NCI-H82 (cell line): ENCODE measurements around the gene STRBP.
A peak's percentile ranks its signal among the peaks of the same experiment; 100 is the strongest.
"Not testable (repeated sequence)": the region's sequence is repeated elsewhere in the genome, so short reads cannot be mapped to it uniquely, and the experiment has no call there.

ENCODE experiments used
- DNase-seq: peaks from one replicate; lab custom pipeline; 2025; lab: John Stamatoyannopoulos, UW

The STRBP gene

GRCh38 chr9:123249162-123249561, 19.2 kb downstream of the STRBP start:
- not testable (repeated sequence) for DNase-seq

DNA sequence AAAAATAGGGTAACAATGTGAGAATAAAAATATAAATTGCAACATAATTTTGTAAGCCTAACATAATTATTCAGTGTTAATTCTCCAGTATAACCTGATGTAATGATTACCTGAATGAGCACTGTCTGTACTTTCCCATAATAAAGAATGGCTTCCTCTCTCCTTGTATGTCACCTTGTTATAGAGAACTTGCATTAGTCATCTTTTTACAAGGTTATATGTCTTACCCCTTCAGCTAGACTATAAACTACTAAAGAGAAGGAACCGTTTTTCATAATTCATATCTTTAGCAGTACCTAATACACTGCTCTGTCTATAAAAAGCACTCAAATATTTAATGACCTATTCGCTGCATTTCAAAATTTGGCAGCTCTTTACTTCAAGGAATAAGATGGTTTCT, 19.8 kb downstream of the STRBP start:
- DNase-seq, result no peak

- DNase-seq, result no peak
Observed at GRCh38 chr9:123246534-123246933, 21.9 kb downstream of the STRBP start.

GRCh38 chr9:123239726-123240125, 28.7 kb downstream of the STRBP start:
- DNase-seq, result no peak

GRCh38 chr9:123238365-123238764, 30.0 kb downstream of the STRBP start:
- DNase-seq, result no peak

DNA sequence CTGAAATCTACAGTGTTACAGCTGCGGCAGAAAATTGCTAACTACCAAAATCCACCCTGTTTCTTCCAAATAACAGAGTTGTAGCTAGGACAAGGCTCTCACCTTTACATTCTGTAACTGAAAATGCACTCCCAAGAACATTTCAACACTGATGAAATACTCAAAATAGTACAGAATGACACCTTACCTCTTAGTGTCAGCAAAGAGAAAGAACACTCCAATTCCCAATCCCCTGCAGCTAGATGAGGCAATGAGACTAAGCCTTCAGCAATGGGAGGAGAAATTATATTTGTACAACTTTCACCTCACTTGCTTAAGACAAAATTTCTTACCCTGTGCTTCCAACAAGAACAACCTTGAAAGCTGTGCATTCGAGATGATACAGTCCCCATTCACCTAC, 31.2 kb downstream of the STRBP start:
- no peak for DNase-seq

DNA sequence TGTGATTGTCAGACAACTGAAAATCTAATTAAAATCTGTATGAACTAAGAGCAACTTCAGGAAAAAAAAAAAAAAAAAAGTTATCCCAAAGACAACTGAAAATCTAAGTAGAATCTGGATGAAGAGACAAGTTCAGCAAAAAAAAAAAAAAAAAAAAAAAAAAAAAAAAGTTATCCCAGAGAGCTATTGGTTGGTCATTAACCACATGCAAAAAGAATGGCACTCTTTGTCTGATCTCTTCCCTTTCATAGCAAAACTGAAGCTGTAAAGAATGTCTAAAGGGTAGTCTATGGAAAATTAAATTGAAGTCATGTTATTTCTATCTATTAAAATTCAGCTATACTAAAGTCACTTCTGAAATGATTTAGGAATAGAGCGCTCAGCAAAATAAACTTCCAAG, 32.9 kb downstream of the STRBP start:
- no peak for DNase-seq

GRCh38 chr9:123234853-123235252, 33.5 kb downstream of the STRBP start:
- DNase-seq, result no peak

- no peak for DNase-seq
Observed at GRCh38 chr9:123232332-123232731, 36.1 kb downstream of the STRBP start.

DNA sequence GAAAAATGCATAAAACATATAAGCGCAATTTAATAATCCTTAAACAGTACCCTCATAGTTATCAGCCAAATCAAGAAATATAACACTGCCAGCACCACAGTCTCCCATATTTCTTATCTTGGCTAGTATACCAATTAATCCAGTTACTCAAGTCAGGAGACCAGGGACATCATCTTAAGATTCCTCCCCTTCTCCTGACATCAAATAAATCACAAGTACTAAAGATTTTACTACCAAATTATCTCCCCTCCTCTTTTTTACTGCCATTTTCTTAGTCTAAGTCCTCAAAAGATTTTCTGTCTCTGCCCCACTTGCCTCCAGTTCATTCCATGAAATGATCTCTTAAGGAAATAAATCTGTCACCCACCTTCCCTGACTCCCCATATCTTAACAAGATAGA, 37.0 kb downstream of the STRBP start:
- no peak for DNase-seq

- no peak for DNase-seq
Observed at GRCh38 chr9:123228967-123229366, 39.4 kb downstream of the STRBP start.

GRCh38 chr9:123225995-123226394, 42.4 kb downstream of the STRBP start:
- no peak for DNase-seq

GRCh38 chr9:123225374-123225813, 43.0 kb downstream of the STRBP start:
- DNase-seq, result peak; percentile 26

DNA sequence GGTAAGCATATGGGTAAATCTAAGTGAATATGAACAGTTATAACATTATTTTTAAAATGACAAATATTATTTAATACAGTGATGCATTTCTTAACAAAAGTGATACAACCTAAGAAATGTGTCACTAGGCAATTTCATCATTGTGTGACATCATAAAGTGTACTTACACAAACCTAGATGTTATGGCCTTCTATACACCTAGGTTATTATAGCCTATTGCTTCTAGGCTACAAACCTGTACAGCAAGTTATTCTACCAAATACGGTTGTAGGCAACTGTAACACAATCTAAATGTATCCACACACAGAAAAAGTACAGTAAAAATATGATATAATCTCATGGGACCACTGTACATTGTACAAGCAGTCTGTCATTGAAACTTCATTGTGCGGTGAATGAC, 48.3 kb downstream of the STRBP start:
- DNase-seq, result no peak

GRCh38 chr9:123218831-123219230, 49.6 kb downstream of the STRBP start:
- DNase-seq, result no peak

- DNase-seq, result no peak
Observed at GRCh38 chr9:123217128-123217654, 51.2 kb downstream of the STRBP start.

- DNase-seq, result no peak
Observed at GRCh38 chr9:123216251-123216797, 52.1 kb downstream of the STRBP start.

GRCh38 chr9:123211081-123211480, 57.3 kb downstream of the STRBP start:
- no peak for DNase-seq

GRCh38 chr9:123208626-123209174, 59.7 kb downstream of the STRBP start:
- no peak for DNase-seq

DNA sequence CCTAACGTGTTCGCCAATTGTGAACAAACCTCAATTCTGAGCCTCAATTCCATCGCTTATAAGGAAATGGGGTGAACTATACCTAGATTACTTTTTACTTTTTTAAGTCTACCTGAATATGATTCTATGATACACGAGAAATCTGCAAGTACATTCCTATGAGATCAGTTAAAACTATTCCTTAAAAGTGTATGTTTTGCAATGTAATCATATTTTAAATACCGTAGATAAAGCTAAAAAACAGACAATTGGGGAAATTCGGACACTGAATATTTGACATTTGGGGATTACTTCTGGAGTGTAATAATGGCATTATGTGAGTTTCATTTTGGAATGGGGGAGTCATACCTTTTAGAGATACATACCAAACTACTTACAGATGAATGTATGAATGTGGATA, 62.3 kb downstream of the STRBP start:
- DNase-seq, result no peak

GRCh38 chr9:123201083-123201482, 67.3 kb downstream of the STRBP start:
- no peak for DNase-seq

DNA sequence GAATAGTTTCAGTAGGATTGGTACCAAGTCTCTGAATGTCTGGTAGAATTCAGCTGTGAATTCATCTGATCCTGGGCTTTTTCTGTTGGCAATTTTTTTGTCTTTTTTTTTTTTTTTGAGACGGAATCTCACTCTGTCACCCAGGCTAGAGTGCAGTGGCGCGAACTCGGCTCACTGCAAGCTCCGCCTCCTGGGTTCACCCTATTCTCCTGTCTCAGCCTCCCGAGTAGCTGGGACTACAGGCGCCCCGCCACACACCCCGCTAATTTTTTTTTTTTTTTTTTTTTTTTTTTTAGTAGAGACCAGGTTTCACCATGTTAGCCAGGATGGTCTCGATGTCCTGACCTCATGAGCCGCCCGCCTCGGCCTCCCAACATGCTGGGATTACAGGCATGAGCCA, 67.9 kb downstream of the STRBP start:
- not testable (repeated sequence) for DNase-seq

DNA sequence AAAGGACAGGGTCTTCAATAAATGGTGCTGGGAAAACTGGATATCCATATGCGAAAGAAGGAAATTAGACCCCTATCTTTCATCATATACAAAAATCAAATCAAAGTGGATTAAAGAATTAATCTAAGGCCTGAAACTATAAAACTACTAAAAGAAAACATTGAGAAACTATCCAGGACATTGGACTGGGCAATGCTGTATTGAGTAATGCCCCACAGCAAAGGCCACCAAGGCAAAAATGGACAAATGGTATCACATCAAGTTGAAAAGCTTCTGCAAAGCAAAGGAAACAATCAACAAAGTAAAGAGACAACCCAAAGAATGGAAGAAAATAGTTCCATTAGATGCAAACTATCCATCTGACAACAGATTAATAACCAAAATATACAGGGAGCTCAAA, 72.3 kb downstream of the STRBP start:
- no peak for DNase-seq

GRCh38 chr9:123194023-123194422, 74.4 kb downstream of the STRBP start:
- DNase-seq, result no peak
